C4-2B (cell line): ENCODE data around the gene VCL.
A peak's percentile ranks its signal among the peaks of the same experiment; 100 is the strongest.
"Not testable (repeated sequence)": the region's sequence is repeated elsewhere in the genome, so short reads cannot be mapped to it uniquely, and the experiment has no call there.

Experiments used
- H3K27ac ChIP-seq: fragments of 450-650 bp; 2 replicates; pipeline ENCODE4 v1.5.1; 2017
- CTCF ChIP-seq: fragments of 450-650 bp; conservative IDR thresholded peaks from 2 replicates; pipeline ENCODE4 v1.5.1; 2017; ENCODE audit warnings: mild to moderate bottlenecking
- ZFX ChIP-seq: fragments of 450-650 bp; IDR thresholded peaks from 2 replicates; pipeline ENCODE4 v1.6.1; 2017

Gene VCL

DNA sequence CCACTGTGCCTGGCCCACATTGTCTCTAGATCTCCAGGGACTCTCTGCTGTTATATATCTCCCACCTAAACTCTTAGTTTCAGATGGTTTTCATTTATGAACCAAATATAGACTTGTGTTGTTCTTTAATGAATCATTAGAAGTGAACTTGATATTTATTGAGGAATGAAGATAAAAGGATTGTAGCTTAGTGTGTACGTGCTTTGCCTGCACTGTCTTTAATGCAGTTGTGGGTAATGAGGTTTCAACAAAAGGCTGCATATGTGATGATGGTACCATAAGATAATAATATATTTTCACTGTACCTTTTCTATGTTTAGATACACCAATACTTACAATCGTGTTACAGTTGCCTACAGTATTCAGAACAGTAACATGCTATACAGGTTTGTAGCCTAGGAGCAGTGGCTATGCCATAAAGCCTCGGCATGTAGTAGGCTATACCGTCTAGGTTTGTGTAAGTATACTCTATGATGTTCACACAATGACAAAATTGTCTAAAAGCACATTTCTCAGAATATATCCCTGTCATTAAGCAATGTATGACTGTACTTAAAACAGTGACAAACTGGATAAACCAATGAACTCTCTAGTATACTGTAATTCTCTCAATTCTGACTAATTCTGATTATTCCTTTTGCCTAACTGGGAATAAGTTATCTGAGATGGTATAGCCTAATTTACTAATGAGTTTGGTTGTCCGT, 25.2 kb downstream of the VCL start:
- H3K27ac ChIP-seq: no peak overlapping the region

GRCh38 chr10:74024600-74024999, 26.7 kb downstream of the VCL start:
- peak overlapping the region; percentile 39 for H3K27ac ChIP-seq
- TF ChIP-seq ZFX (no peak), CTCF (no peak)

More for the DNA sequence above, 25.2 kb downstream of the VCL start:
- no peak for TF ChIP-seq ZFX
- no peak for TF ChIP-seq CTCF

DNA sequence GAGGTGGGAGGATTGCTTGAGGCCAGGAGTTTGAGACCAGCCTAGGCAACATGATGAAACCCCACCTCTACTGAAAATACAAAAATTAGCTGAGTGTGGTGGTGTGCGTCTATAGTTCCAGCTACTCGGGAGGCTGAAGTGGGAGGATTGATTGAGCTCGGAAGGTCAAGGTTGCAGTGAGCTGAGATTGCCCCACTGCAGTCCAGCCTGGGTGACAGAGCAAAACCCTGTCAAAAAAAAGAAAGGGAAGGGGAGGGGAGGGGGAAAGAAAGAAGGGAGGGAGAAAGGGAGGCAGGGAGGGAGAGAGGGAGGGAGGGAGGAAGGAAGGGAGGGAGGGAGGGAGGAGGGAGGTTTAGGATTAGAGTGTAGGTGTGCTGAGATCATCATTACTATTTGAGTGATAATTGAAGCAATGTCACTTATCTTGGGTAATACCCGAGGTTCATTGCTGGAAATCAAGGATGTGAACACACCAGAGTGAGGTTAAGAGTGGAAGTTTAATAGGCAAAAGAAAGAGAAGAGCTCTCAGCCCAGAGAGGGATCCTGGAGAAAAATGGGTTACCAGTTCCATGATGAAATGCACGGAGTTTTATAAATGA, 27.6 kb downstream of the VCL start:
- H3K27ac ChIP-seq: peak overlapping the region; percentile 23
- TF ChIP-seq CTCF: no peak
- TF ChIP-seq ZFX: no peak

DNA sequence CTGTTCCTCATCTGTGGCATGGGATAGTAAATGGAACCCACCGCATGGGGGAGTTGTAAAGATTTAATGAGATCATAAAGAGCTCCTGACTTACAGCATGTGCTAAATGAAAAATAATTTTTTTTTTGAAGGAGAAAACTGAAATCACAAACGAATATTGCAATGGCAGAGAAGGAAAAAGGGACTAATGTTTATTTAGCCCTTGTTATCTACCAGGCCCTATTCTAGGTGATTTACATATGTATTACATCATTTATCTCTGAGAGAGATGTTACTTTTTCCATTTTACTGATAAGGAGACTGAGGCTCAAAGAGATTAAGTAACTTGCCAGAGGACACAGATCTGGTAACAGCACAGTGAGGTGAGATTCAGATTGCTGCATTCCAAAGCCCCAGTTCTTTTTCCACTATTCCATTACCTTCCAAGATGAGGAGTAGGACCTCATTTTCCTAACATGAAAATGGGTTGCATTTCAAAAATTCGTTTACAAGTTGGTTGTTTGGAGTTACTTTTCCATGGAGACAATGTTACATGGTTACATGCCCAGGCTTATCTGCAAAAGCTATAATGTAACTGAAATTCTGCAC, 28.6 kb downstream of the VCL start:
- TF ChIP-seq CTCF: 0 out of 2 replicates have a peak, but pooled peaks have one; percentile 1
- no peak for TF ChIP-seq ZFX
- no peak overlapping the region for H3K27ac ChIP-seq

- TF ChIP-seq ZFX (no peak), CTCF (no peak)
- H3K27ac ChIP-seq: no peak overlapping the region
Observed at GRCh38 chr10:74027702-74028101, 29.8 kb downstream of the VCL start.

- no peak overlapping the region for H3K27ac ChIP-seq
- TF ChIP-seq CTCF (no peak), ZFX (no peak)
Observed at GRCh38 chr10:74029943-74030342, 32.0 kb downstream of the VCL start.

DNA sequence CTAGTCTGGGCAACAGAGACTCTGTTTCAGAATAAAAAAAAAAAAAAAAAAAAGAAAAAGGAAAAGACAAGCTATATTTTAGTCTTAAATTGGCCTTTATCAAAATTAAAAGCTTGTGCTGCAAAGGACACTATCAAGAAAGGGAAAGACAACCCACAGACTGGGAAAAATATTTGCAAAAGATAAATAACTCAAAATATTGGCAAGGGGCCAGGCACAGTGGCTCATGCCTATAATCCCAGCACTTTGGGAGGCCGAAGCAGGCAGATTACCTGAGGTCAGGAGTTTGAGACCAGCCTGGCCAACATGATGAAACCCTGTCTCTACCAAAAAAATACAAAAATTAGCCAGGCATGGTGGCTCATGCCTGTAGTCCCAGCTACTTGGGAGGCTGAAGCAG, 34.3 kb downstream of the VCL start:
- not testable (repeated sequence) for H3K27ac ChIP-seq
